ENCODE measurements around the gene MSI2. TPM values are rescaled to one million over a fixed set of nuclear protein-coding genes. Genes with fewer than 3 reads are reported as not detected.

Gene MSI2
- polyA plus RNA-seq, 1 of the 3 experiments (the other 2 are of a cell fraction) = 24.1 TPM

GRCh38 chr17:57213180-57213825, 43.0 kb upstream of the MSI2 start:
- DNase-seq = no peak
- Histone ChIP-seq H3K79me2 (ENCODE audit: insufficient read depth) (no peaks in the 10 kb centered on the region), H4K20me1 (ENCODE audit: insufficient read depth) (no peaks in the 10 kb centered on the region), H3K4me2 (no peak overlapping the region), H3K9me3 (peaks cover 12% of the 10 kb centered on the region; the same call in 1 of the 2 replicates), H2AFZ (ENCODE audit: low read depth) (no peak overlapping the region), H3K27ac (ENCODE audit: low read depth in 2 of 2, low read length in 1 of 2) (no peak overlapping the region), H3K4me1 (ENCODE audit: control insufficient read depth in 1 of 2, insufficient read depth in 2 of 2, low read depth in 1 of 2, low read length in 1 of 2) (peaks cover 2 to 8% of the 10 kb centered on the region in 2 experiments; a peak in 2 of 4 replicates), H3K9ac (no peak overlapping the region), H3K36me3 (replicated peaks in 1 of 2; ENCODE audit: control insufficient read depth in 1 of 2, insufficient read depth in 2 of 2, low read length in 1 of 2) (no peaks in the 10 kb centered on the region), H3K27me3 (ENCODE audit: insufficient read depth) (no peaks in the 10 kb centered on the region), H3K4me3 (ENCODE audit: low read depth in 2 of 2, low read length in 1 of 2) (no peak overlapping the region), H3K9me2 (no peaks in the 10 kb centered on the region), H3F3A (replicated peaks; ENCODE audit: insufficient read depth) (peaks cover 9% of the 10 kb centered on the region)
- WGBS (ENCODE audit: low lambda C conversion rate) = 79% methylated on average over 5 of the region's 5 CpGs
- ChIA-PET POLR2A (no interaction called here), CTCF (interaction anchor here (0.6 to 2.1 kb wide), 2 partner anchors 15 to 524 kb away, joined by 3 to 5 read pairs; no protein-coding TSS in a partner anchor)
- TF ChIP-seq TEAD4 (IDR thresholded peaks at IDR 0.05; ENCODE audit: borderline replicate concordance, insufficient read depth) = no peak
- TF ChIP-seq NFIC (IDR thresholded peaks at IDR 0.05; ENCODE audit: borderline replicate concordance) = no peak
- no peak for TF ChIP-seq POLR2AphosphoS5 (IDR thresholded peaks at IDR 0.05; ENCODE audit: low read depth, low read length)
- no peak for TF ChIP-seq FOXM1 (IDR thresholded peaks at IDR 0.05; ENCODE audit: low read depth)
- no peak for TF ChIP-seq SMC3 (IDR thresholded peaks at IDR 0.05; ENCODE audit: low read depth, low read length)
- TF ChIP-seq JUND (IDR thresholded peaks at IDR 0.05) = no peak
- TF ChIP-seq RFX5 (IDR thresholded peaks at IDR 0.05; ENCODE audit: low read length) = no peak
- TF ChIP-seq USF1 (IDR thresholded peaks at IDR 0.05; ENCODE audit: borderline replicate concordance, low read depth) = peak; percentile 54; the same call in 1 of the 2 replicates

DNA sequence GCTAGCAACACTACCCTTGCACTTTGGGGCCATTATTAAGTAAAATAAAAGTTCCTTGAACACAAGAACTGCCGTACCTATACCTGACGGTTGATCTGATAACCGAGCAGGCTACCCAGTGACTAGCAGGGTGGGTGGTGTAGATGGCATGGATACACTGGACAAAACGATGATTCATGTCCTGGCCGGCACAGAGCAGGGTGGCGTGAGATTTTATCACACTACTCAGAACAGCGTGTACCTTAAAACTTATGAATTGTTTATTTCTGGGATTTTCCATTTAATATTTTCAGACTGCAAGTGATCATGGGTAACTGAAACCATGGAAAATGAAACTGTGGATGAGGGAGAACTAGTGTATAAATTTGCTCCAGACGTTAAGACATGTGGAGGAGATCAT, 41.0 kb upstream of the MSI2 start:
- H3K27ac ChIP-seq (ENCODE audit: low read depth in 2 of 2, low read length in 1 of 2) = peak overlapping the region in 1 of 2 experiments; percentile 6; a peak in 1 of 4 replicates
- peaks cover 2 to 8% of the 10 kb centered on the region in 2 experiments; a peak in 2 of 4 replicates for H3K4me1 ChIP-seq (ENCODE audit: control insufficient read depth in 1 of 2, insufficient read depth in 2 of 2, low read depth in 1 of 2, low read length in 1 of 2)
- H3K9me3 ChIP-seq = no peaks in the 10 kb centered on the region
- H3K4me2 ChIP-seq = peak overlapping the region; percentile 36
- H3K79me2 ChIP-seq (ENCODE audit: insufficient read depth) = no peaks in the 10 kb centered on the region
- no peaks in the 10 kb centered on the region for H4K20me1 ChIP-seq (ENCODE audit: insufficient read depth)
- H3F3A ChIP-seq (replicated peaks; ENCODE audit: insufficient read depth) = peaks cover 6% of the 10 kb centered on the region
- POLR2A ChIA-PET = no interaction called here
- H3K9me2 ChIP-seq = no peaks in the 10 kb centered on the region
- peak overlapping the region in 1 of 2 experiments; percentile 3; a peak in 1 of 4 replicates for H3K4me3 ChIP-seq (ENCODE audit: low read depth in 2 of 2, low read length in 1 of 2)
- H3K27me3 ChIP-seq (ENCODE audit: insufficient read depth) = no peaks in the 10 kb centered on the region
- no peak for DNase-seq
- 29% methylated on average over 8 of the region's 8 CpGs for whole genome bisulfite sequencing (ENCODE audit: low lambda C conversion rate)
- H3K9ac ChIP-seq = no peak overlapping the region
- H2AFZ ChIP-seq (ENCODE audit: low read depth) = peak overlapping the region; percentile 54
- no peaks in the 10 kb centered on the region for H3K36me3 ChIP-seq (replicated peaks in 1 of 2; ENCODE audit: control insufficient read depth in 1 of 2, insufficient read depth in 2 of 2, low read length in 1 of 2)
- CTCF ChIA-PET = interaction anchor here (1.4 kb wide), 1 partner anchor 28 kb away, joined by 4 read pairs; no protein-coding TSS in a partner anchor
- TF ChIP-seq EP300 (IDR thresholded peaks at IDR 0.05; ENCODE audit: borderline replicate concordance in 1 of 2, low read depth in 1 of 2, low read length in 1 of 2) (peak in 1 of 2 experiments; percentile 51; a peak in 1 of 4 replicates), IRF3 (IDR thresholded peaks at IDR 0.05; ENCODE audit: low read depth, low read length) (no peak), NFIC (IDR thresholded peaks at IDR 0.05; ENCODE audit: borderline replicate concordance) (peak; percentile 45; the same call in 1 of the 2 replicates), SIN3A (IDR thresholded peaks at IDR 0.05; ENCODE audit: borderline replicate concordance, low read depth, low read length) (no peak), GATA2 (CRISPR knock-in tag; IDR thresholded peaks at IDR 0.05) (no peak), USF2 (IDR thresholded peaks at IDR 0.05; ENCODE audit: borderline replicate concordance, low read depth, low read length) (no peak), FOSL2 (IDR thresholded peaks at IDR 0.05; ENCODE audit: borderline replicate concordance, low read depth) (peak; percentile 77; the same call in 1 of the 2 replicates), CTCF (IDR thresholded peaks at IDR 0.05) (no peak), JUND (IDR thresholded peaks at IDR 0.05) (peak; percentile 59), NRF1 (IDR thresholded peaks at IDR 0.05; ENCODE audit: low read depth, low read length) (no peak), TAF1 (IDR thresholded peaks at IDR 0.05; ENCODE audit: borderline replicate concordance, low read depth, low read length) (no peak), RAD21 (IDR thresholded peaks at IDR 0.05; ENCODE audit: low read length) (no peak), YY1 (IDR thresholded peaks at IDR 0.05; ENCODE audit: low read depth) (no peak; the same call in 1 of the 2 replicates), SMC3 (IDR thresholded peaks at IDR 0.05; ENCODE audit: low read depth, low read length) (no peak)
- TF ChIP-seq, protein P1, sequence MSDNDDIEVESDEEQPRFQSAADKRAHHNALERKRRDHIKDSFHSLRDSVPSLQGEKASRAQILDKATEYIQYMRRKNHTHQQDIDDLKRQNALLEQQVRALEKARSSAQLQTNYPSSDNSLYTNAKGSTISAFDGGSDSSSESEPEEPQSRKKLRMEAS (IDR thresholded peaks at IDR 0.05; ENCODE audit: low read depth) = 0 out of 2 replicates have a peak, but pooled peaks have one; percentile 37
- TF ChIP-seq, protein P2, sequence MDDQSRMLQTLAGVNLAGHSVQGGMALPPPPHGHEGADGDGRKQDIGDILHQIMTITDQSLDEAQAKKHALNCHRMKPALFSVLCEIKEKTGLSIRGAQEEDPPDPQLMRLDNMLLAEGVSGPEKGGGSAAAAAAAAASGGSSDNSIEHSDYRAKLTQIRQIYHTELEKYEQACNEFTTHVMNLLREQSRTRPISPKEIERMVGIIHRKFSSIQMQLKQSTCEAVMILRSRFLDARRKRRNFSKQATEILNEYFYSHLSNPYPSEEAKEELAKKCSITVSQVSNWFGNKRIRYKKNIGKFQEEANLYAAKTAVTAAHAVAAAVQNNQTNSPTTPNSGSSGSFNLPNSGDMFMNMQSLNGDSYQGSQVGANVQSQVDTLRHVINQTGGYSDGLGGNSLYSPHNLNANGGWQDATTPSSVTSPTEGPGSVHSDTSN (IDR thresholded peaks at IDR 0.05) = peak; percentile 45; the same call in 1 of the 2 replicates
